GM21529 (cell line): ENCODE data around the gene AGAP6.
"Not testable (repeated sequence)": the region's sequence is repeated elsewhere in the genome, so short reads cannot be mapped to it uniquely, and the experiment has no call there.

Experiments used
- ATAC-seq: cut with Tn5 transposase; IDR thresholded peaks from one replicate; pipeline ENCODE4 v1.9.1; 2021; ENCODE audit not compliant: unreplicated experiment

AGAP6 gene

GRCh38 chr10:49988376-49988775 is at the start of gene AGAP6:
TSS of gene AGAP6 (plus strand) at chr10:49988406. CDS start at chr10:49988716, 310 bp downstream.
- ATAC-seq, result not testable (repeated sequence)

DNA sequence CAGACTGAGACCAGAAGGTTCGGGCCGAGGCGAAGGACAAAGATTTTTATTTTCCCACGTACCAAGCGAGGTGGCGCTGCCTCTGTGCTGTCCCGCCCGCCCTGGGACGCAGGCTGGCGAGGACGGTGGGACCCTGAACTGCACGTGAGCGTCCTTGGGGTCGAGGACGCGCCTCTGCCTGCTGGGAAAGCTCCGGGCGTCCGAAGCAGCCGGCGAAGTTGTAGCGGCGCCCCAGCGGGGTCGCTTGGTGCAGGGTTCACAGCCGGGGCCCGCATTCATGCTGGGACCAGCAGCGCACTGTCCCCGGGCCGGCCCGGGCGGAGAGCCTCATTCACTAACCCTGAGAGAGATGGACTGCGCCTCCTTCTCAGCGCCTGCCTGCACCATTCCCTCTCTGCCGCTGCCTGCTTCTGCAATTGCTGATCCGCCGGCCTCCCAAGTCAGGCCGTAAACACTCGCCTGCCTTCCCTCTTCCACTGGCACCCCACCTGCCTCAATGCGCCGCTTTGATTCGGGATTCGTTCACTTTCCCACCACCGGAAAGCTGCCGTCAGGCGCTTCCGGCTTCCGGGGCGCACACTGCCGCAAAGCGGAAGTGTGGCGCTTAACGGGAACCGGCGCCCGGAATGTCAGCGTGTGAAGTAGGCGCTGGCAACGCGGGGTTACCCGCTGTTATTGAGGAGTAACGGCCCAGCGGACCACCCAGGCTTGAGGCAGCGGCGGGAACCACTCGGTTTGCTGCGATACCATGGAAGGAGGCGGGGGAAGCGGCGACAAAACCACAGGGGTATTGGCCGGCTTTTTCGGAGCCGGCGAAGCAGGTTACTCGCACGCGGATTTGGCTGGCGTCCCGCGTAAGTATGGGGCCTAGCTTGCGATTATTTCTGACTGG is 46.5 kb upstream of the AGAP6 start, which contains the start of the genes PARG and TIMM23B:
TSS of gene PARG (minus strand) at position 581 of the 892 bp plus-strand sequence. CDS start at position 279, 302 bp downstream.
TSS of gene TIMM23B (plus strand) at position 607 of the 892 bp plus-strand sequence. CDS start at position 749, 142 bp downstream.
- ATAC-seq, result peak; percentile 65

- peak; percentile 19 for ATAC-seq
Measured at GRCh38 chr10:49942339-49942705, 45.9 kb upstream of the AGAP6 start.

GRCh38 chr10:49943607-49944006 is 44.6 kb upstream of the AGAP6 start:
- ATAC-seq, result not testable (repeated sequence)

GRCh38 chr10:49948142-49948541 is 40.1 kb upstream of the AGAP6 start:
- peak; percentile 81 for ATAC-seq

GRCh38 chr10:49948737-49949136 is 39.5 kb upstream of the AGAP6 start:
- not testable (repeated sequence) for ATAC-seq

- not testable (repeated sequence) for ATAC-seq
Measured at GRCh38 chr10:49952006-49952405, 36.2 kb upstream of the AGAP6 start.

GRCh38 chr10:49953122-49953521 is 35.1 kb upstream of the AGAP6 start:
- not testable (repeated sequence) for ATAC-seq

DNA sequence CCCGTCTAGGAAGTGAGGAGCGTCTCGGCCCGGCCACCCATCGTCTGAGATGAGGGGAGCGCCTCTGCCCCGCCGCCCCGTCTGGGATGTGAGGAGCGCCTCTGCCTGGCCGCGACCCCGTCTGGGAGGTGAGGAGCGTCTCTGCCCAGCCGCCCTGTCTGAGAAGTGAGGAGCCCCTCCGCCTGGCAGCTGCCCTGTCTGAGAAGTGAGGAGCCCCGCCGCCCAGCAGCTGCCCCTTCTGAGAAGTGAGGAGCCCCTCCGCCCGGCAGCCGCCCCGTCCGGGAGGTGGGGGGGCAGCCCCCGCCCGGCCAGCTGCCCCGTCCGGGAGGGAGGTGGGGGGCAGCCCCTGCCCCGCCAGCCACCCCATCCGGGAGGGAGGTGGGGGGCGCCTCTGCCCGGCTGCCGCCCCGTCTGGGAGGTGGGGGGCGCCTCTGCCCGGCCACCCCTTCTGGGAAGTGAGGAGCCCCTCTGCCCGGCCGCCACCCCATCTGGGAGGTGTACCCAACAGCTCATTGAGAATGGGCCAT is 17.8 kb upstream of the AGAP6 start:
- ATAC-seq, result not testable (repeated sequence)

DNA sequence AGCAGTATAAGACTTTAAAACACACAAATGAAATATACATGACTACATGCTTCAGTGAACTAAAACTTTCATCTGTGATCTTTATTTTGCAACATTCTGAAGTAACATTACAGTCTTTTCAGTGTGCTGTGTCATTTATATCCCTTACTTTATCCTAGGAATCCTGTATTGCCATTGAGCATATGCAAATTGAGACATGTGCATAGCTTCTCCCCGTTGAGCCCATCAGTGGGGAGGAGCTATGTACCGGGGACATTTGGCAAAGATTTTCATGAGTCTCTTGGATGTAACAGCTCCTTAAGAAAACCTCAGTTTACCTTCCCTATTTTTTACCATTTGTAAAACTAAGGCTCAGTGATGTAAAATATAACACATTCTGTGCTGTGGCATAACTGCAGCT is 16.7 kb upstream of the AGAP6 start:
- not testable (repeated sequence) for ATAC-seq

DNA sequence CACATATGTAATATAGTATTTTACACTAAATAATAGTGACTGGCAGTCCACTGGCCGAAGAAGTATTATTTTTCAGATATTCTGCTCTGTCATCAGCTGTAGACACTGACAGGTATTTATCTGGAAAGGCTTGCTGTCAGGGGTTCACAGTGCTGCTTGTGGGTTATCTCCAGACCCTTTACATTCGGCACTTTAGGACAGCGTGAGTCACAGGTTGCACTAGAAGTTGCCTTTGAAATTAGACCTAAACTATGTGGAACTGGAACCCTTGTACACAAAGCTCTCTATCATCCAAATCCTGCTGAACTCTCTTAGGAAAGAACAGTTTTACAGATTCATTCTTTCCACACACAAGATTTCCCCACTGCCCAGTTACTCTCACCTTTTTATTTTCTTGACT is 16.1 kb upstream of the AGAP6 start:
- not testable (repeated sequence) for ATAC-seq

DNA sequence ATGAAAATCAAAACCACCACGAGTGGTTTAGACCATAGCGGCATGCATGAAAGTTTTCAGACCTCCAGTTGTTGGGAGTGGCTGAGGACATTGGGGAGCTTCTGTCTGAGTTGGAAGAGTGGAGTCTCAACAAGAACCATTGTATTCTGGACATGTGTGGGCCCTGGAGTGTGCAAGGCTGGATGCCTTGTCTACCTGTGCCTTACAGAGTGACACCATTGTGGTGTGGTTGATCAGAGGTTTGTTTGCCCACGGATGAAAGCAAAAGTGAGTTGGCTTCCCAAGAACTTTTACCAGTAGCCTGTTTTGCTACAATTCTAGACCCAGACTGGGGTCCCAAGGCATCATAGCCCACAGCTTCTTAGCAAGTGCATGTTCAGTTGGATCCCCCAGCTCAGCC is 10.4 kb upstream of the AGAP6 start:
- not testable (repeated sequence) for ATAC-seq

DNA sequence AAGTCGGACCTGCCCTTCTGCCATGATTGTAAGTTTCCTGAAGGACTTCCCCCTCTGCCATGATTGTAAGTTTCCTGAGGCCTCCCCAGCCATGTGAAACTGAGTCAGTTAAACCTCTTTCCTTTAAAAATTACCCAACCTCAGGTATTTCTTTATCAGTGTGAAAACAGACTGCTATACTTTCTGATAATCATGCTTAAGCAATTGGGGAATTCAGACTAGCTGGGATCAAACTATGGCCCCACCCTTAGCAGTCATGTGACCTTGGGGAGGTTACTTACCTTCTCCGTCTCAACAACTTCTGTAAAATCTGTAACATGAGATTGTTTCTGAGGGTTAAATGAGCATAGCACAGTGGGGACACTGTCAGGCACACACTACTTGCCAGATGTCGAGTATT is 999 bp upstream of the AGAP6 start:
- ATAC-seq, result not testable (repeated sequence)

DNA sequence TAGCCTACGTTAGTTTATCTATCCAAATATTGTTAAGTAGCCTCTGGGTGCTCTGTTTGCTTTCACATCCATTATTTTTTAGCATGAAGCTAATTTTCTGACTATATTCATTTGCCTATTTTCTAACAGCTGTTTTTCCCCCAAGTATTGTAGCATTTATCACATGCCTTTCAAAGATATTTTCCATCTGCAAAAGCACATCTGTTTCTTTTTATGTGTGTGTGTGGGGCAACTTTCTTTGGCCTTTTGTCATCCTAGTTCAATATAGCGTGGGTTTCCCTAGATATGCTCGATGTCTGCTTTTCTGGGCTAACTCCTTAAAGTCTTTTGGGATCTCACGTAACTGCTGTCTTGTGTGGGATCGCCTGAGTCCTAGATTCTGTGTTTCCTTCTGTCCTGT is 7.1 kb downstream of the AGAP6 start:
- ATAC-seq, result not testable (repeated sequence)

DNA sequence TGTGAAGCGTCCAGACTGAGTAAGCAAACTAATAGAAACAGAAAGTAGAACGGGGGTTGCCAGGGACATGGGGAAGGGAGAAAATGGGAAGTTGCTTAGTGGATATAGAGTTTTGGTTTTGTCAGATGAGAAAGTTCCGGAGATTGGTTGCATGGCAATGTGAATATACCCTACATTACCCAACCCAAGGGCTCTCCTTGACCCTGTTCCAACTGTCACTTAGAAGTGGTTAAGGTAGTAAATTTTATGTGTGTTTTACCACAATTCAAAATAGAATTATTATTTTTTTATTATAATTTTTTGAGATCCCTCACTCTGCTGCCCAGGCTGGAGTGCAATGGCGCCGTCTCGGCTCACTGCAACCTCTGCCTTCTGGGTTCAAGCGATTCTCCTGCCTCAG is 25.8 kb downstream of the AGAP6 start:
- ATAC-seq, result not testable (repeated sequence)

DNA sequence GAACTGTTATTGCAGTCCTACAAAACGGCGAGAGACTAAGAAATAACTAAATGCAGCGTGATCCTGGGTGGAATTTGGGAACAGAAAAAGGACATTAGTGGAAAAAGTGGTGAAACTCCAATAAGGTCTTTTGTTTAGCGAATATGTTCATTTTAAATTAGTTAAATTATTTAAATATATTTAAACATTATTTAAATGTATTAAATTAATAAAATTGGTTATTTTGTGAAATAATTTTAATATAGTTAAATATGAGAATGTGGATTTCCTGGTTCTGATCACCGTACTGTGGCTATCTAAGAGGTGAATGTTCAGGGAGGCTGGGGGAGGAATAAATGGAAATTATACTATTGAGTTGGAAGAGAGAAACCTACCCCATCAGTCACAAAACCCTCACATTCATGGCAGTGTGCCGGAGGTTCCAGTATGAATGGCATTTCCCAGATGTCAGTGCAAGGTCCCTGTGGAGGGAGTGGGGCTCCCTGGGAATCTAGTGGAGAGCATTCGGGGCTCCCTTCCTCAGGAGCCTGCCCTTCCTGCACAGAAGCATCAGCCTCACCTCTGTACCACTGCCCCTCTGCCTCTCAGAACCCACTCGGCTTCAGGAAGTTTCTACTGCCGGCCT is 27.5 kb downstream of the AGAP6 start:
- ATAC-seq, result not testable (repeated sequence)

GRCh38 chr10:50016926-50017325 is 28.7 kb downstream of the AGAP6 start:
- ATAC-seq, result not testable (repeated sequence)

DNA sequence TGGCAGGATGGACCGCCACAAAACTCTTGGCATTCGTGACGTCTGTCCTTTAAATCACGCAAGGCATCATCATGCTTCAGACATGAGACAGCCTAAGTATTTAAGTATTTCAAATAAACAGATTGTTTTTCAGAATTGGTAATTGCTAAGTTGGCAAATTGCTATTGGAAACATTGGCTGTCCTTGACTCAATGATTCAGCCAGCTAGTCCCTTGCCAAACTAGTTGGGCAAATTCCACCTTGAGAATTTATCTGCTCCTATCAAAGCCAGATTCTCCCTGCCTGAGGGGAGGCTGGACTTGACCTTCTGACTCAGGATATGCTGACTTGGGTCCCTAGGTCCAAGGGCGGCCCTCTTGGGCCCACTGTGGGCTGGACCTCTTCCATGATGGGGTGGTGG is 29.4 kb downstream of the AGAP6 start:
- ATAC-seq, result not testable (repeated sequence)

GRCh38 chr10:50019279-50019678 is 31.1 kb downstream of the AGAP6 start:
- not testable (repeated sequence) for ATAC-seq

GRCh38 chr10:50020451-50021024 is 32.3 kb downstream of the AGAP6 start:
- ATAC-seq, result not testable (repeated sequence)

- no peak for ATAC-seq
Measured at GRCh38 chr10:50021646-50022045, 33.4 kb downstream of the AGAP6 start.
